GM23338 (cell line): ENCODE results near the gene MIDN. TPM values are rescaled to one million over a fixed set of nuclear protein-coding genes. Genes with fewer than 3 reads are reported as not detected.

Experiments
- ATAC-seq: fragments of 200-7000 bp; cut with Tn5 transposase; 3 replicates; pipeline ENCODE4 v1.9.1; 2020
- DNase-seq: peaks from one replicate; pipeline ENCODE4 v3.0.0-alpha.2; 2015; ENCODE audit warnings: low spot score
- H2AFZ ChIP-seq: fragments of 200-600 bp; sonication (generic); 2 replicates; pipeline ENCODE4 v1.8.0; 2016; ENCODE audit warnings: antibody characterized with exemption, mild to moderate bottlenecking, moderate library complexity
- H3F3A ChIP-seq: fragments of 200-600 bp; sonication (generic); replicated peaks from 2 replicates; pipeline ENCODE4 v1.8.0; 2017; ENCODE audit warnings: antibody characterized with exemption, mixed run types, low read depth
- H3K27ac ChIP-seq: fragments of 200-600 bp; sonication (generic); 2 replicates; pipeline ENCODE4 v1.6.1; 2016; ENCODE audit warnings: low read depth
- H3K27me3 ChIP-seq: fragments of 200-600 bp; sonication (generic); 2 replicates; pipeline ENCODE4 v1.8.0; 2016; ENCODE audit warnings: mild to moderate bottlenecking, mixed run types, moderate library complexity; ENCODE audit not compliant: insufficient read depth
- H3K36me3 ChIP-seq: fragments of 200-600 bp; sonication (generic); 2 replicates; pipeline ENCODE4 v1.8.0; 2016; ENCODE audit warnings: mild to moderate bottlenecking; ENCODE audit not compliant: insufficient read depth
- H3K4me1 ChIP-seq: fragments of 200-600 bp; sonication (generic); 2 replicates; pipeline ENCODE4 v1.8.0; 2016; ENCODE audit warnings: mild to moderate bottlenecking, moderate library complexity; ENCODE audit not compliant: insufficient read depth
- H3K4me2 ChIP-seq: fragments of 200-600 bp; sonication (generic); 2 replicates; pipeline ENCODE4 v1.7.1; 2017; ENCODE audit warnings: mixed run types
- H3K4me3 ChIP-seq: fragments of 200-600 bp; sonication (generic); 2 replicates; pipeline ENCODE4 v1.6.1; 2016; ENCODE audit warnings: mixed run types
- H3K79me2 ChIP-seq: fragments of 200-600 bp; sonication (generic); replicated peaks from 2 replicates; pipeline ENCODE4 v1.8.0; 2017; ENCODE audit warnings: mild to moderate bottlenecking; ENCODE audit not compliant: insufficient read depth
- H3K9me2 ChIP-seq: fragments of 200-600 bp; sonication (generic); 2 replicates; pipeline ENCODE4 v1.8.0; 2017; ENCODE audit not compliant: insufficient read depth
- H4K20me1 ChIP-seq: fragments of 200-600 bp; sonication (generic); replicated peaks from 2 replicates; pipeline ENCODE4 v1.8.0; 2017; ENCODE audit warnings: mild to moderate bottlenecking; ENCODE audit not compliant: insufficient read depth
- H3K27ac Mint-ChIP-seq: 2 replicates; pipeline ENCODE4 v1.8.0; 2020; ENCODE audit warnings: inconsistent platforms, mild to moderate bottlenecking, moderate library complexity, mixed read lengths
- H3K27me3 Mint-ChIP-seq: 3 replicates; pipeline ENCODE4 v1.8.0; 2022; ENCODE audit warnings: low read depth, mild to moderate bottlenecking, moderate library complexity, mixed read lengths, inconsistent platforms; ENCODE audit not compliant: insufficient read depth, poor library complexity
- H3K36me3 Mint-ChIP-seq: 3 replicates; pipeline ENCODE4 v1.8.0; 2021; ENCODE audit warnings: low read depth, mild to moderate bottlenecking, inconsistent platforms, moderate library complexity, mixed read lengths
- H3K4me1 Mint-ChIP-seq: 3 replicates; pipeline ENCODE4 v1.8.0; 2020; ENCODE audit warnings: mild to moderate bottlenecking, inconsistent platforms, mixed read lengths
- H3K4me3 Mint-ChIP-seq: 3 replicates; pipeline ENCODE4 v1.8.0; 2021; ENCODE audit warnings: moderate library complexity, mild to moderate bottlenecking, inconsistent platforms, mixed read lengths
- H3K9me3 Mint-ChIP-seq: 3 replicates; pipeline ENCODE4 v1.8.0; 2020; ENCODE audit warnings: moderate library complexity, mild to moderate bottlenecking, inconsistent platforms, mixed read lengths
- EZH2 ChIP-seq: fragments of 200-600 bp; sonication (generic); IDR thresholded peaks from one replicate; pipeline ENCODE4 v1.8.0; 2017; ENCODE audit warnings: antibody characterized with exemption, mild to moderate bottlenecking, low read depth; ENCODE audit not compliant: unreplicated experiment
- JUNB ChIP-seq: IDR thresholded peaks from one replicate; pipeline ENCODE4 v1.6.1; 2016; ENCODE audit warnings: antibody characterized with exemption; ENCODE audit not compliant: unreplicated experiment
- NANOG ChIP-seq: IDR thresholded peaks from 2 replicates; pipeline ENCODE4 v1.6.1; 2016; ENCODE audit warnings: antibody characterized with exemption, borderline replicate concordance
- STAT1 ChIP-seq: IDR thresholded peaks from one replicate; pipeline ENCODE4 v1.6.1; 2016; ENCODE audit warnings: antibody characterized with exemption; ENCODE audit not compliant: unreplicated experiment
- ZNF331 ChIP-seq: fragments of 250-450 bp; sonication (Bioruptor Pico); IDR thresholded peaks from 2 replicates; pipeline ENCODE4 v1.5.0; 2020; ENCODE audit warnings: low read depth, mild to moderate bottlenecking, moderate library complexity
- polyA plus RNA-seq: library from polyadenylated mRNA; unstranded; fragments of >200 nt; fragmentation: Nextera tagmentation; extraction: Ambion mirVana; gene quantifications from 2 replicates; pipeline ENCODE4 v1.2.1, GENCODE V29; 2016
- total RNA-seq: library from RNA; depleted of rRNA; stranded (reverse); fragments of >200 nt; shearing (Covaris generic); gene quantifications from 2 replicates; pipeline ENCODE4 v1.2.3, GENCODE V29; 2014
- TF ChIP-seq, protein P1 (sequence below): IDR thresholded peaks from 2 replicates; pipeline ENCODE4 v1.6.1; 2016; ENCODE audit warnings: antibody characterized with exemption
- TF ChIP-seq, protein P2 (sequence below), 2 experiments: fragments of 200-600 bp in 1 of 2; sonication (generic) in 1 of 2; conservative IDR thresholded peaks; 2 replicates each; pipeline versions ENCODE4 v1.5.1 to v1.6.1; 2016 to 2017; ENCODE audit warnings: antibody characterized with exemption in 2 of 2, low read depth in 2 of 2, mild to moderate bottlenecking in 2 of 2, moderate library complexity in 1 of 2
- TF ChIP-seq, protein P3 (sequence below): fragments of 250-450 bp; sonication (Bioruptor Pico); IDR thresholded peaks from 2 replicates; pipeline ENCODE4 v1.5.0; 2020; ENCODE audit warnings: mild to moderate bottlenecking, moderate library complexity

MIDN gene
- total and polyA plus RNA-seq, 2 experiments from 2014 or later, result 28.6 to 113 TPM

DNA sequence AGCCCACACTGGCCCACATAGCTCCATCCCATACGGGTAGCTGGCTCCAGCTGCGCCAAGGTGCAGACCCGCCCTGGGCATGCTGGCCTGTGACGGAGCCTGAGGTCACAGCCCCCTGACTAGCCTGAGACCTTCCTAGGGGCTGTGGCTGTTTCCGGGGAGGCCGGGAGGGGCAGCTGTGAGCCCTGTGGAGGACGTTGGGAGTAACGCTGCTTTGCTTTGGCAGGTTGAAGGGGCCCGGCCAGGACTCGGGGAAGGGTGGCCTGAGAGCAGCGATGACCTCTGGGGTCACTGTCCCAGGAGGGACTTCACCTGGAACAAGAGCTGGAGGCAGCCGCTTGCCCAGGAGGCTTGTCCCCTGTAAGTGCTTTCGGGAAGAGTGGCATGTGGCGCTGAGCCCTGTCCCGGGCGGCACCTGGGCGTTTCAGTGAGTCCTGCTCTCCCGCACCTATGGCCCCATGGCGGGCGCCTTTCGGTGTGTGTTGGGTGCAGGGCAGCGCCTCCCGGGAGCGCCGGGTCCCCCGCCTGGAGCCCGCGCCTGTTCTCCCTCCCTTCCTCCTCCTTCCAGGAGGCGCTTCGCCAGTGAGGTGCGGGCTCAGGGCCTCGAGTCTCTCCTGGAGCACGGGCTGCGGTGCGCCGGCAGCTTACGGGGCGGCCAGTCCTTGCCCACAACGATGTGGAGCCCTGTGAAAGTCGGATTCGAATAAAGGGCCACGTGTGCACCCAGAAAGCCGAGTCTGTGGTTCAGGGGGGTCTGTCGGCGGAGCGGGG, 25.9 kb downstream of the MIDN start (continued):
- no peak for TF ChIP-seq ZNF331
- TF ChIP-seq, protein P1, sequence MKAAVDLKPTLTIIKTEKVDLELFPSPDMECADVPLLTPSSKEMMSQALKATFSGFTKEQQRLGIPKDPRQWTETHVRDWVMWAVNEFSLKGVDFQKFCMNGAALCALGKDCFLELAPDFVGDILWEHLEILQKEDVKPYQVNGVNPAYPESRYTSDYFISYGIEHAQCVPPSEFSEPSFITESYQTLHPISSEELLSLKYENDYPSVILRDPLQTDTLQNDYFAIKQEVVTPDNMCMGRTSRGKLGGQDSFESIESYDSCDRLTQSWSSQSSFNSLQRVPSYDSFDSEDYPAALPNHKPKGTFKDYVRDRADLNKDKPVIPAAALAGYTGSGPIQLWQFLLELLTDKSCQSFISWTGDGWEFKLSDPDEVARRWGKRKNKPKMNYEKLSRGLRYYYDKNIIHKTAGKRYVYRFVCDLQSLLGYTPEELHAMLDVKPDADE, result no peak
- TF ChIP-seq, protein P2, sequence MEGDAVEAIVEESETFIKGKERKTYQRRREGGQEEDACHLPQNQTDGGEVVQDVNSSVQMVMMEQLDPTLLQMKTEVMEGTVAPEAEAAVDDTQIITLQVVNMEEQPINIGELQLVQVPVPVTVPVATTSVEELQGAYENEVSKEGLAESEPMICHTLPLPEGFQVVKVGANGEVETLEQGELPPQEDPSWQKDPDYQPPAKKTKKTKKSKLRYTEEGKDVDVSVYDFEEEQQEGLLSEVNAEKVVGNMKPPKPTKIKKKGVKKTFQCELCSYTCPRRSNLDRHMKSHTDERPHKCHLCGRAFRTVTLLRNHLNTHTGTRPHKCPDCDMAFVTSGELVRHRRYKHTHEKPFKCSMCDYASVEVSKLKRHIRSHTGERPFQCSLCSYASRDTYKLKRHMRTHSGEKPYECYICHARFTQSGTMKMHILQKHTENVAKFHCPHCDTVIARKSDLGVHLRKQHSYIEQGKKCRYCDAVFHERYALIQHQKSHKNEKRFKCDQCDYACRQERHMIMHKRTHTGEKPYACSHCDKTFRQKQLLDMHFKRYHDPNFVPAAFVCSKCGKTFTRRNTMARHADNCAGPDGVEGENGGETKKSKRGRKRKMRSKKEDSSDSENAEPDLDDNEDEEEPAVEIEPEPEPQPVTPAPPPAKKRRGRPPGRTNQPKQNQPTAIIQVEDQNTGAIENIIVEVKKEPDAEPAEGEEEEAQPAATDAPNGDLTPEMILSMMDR (conservative IDR thresholded peaks at IDR 0.05; ENCODE audit: low read depth in 2 of 2), result no peak

DNA sequence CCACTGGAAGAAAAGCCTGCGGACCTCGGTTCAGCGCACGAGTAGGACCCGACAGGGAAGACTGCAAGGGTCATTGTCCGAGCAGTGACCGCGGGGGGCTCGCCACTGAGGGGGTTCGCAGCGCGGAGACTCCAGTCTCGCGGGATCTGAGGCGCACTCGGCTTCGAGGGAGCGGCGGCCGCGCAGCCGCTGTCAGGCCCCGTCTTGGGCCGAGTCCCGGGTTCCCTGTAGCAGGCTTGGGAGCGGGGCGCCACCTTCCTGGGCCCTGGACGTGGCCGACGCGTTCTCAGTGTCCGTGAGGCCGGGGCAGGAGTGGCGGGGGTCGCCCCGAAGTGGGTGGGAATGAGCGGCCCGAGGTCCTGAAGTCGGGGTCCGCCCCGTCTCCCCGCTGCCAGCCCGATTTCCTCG, 26.5 kb downstream of the MIDN start:
- Histone ChIP-seq H3K27me3 (no peaks in the 10 kb centered on the region), H3K9me2 (no peaks in the 10 kb centered on the region), H3K27ac (peak overlapping the region; percentile 91), H4K20me1 (peaks cover 34% of the 10 kb centered on the region), H3K36me3 (peaks cover 31% of the 10 kb centered on the region), H3K4me3 (peak overlapping the region; percentile 88), H2AFZ (no peak overlapping the region), H3K79me2 (peaks cover 47% of the 10 kb centered on the region), H3K4me2 (peak overlapping the region; percentile 97), H3F3A (peaks cover 64% of the 10 kb centered on the region), H3K4me1 (peaks cover 31% of the 10 kb centered on the region)
- peaks cover 58% of the 10 kb centered on the region for H3K36me3 Mint-ChIP-seq
- H3K4me1 Mint-ChIP-seq, result peaks cover 48% of the 10 kb centered on the region
- H3K27ac Mint-ChIP-seq, result peak overlapping the region; percentile 97
- peaks cover 43% of the 10 kb centered on the region for H3K27me3 Mint-ChIP-seq
- peak; percentile 13 for ATAC-seq
- no peaks in the 10 kb centered on the region; the same call in 2 of the 3 replicates for H3K9me3 Mint-ChIP-seq
- H3K4me3 Mint-ChIP-seq, result peak overlapping the region; percentile 75
- peak; percentile 65 for DNase-seq
- TF ChIP-seq, protein P3, sequence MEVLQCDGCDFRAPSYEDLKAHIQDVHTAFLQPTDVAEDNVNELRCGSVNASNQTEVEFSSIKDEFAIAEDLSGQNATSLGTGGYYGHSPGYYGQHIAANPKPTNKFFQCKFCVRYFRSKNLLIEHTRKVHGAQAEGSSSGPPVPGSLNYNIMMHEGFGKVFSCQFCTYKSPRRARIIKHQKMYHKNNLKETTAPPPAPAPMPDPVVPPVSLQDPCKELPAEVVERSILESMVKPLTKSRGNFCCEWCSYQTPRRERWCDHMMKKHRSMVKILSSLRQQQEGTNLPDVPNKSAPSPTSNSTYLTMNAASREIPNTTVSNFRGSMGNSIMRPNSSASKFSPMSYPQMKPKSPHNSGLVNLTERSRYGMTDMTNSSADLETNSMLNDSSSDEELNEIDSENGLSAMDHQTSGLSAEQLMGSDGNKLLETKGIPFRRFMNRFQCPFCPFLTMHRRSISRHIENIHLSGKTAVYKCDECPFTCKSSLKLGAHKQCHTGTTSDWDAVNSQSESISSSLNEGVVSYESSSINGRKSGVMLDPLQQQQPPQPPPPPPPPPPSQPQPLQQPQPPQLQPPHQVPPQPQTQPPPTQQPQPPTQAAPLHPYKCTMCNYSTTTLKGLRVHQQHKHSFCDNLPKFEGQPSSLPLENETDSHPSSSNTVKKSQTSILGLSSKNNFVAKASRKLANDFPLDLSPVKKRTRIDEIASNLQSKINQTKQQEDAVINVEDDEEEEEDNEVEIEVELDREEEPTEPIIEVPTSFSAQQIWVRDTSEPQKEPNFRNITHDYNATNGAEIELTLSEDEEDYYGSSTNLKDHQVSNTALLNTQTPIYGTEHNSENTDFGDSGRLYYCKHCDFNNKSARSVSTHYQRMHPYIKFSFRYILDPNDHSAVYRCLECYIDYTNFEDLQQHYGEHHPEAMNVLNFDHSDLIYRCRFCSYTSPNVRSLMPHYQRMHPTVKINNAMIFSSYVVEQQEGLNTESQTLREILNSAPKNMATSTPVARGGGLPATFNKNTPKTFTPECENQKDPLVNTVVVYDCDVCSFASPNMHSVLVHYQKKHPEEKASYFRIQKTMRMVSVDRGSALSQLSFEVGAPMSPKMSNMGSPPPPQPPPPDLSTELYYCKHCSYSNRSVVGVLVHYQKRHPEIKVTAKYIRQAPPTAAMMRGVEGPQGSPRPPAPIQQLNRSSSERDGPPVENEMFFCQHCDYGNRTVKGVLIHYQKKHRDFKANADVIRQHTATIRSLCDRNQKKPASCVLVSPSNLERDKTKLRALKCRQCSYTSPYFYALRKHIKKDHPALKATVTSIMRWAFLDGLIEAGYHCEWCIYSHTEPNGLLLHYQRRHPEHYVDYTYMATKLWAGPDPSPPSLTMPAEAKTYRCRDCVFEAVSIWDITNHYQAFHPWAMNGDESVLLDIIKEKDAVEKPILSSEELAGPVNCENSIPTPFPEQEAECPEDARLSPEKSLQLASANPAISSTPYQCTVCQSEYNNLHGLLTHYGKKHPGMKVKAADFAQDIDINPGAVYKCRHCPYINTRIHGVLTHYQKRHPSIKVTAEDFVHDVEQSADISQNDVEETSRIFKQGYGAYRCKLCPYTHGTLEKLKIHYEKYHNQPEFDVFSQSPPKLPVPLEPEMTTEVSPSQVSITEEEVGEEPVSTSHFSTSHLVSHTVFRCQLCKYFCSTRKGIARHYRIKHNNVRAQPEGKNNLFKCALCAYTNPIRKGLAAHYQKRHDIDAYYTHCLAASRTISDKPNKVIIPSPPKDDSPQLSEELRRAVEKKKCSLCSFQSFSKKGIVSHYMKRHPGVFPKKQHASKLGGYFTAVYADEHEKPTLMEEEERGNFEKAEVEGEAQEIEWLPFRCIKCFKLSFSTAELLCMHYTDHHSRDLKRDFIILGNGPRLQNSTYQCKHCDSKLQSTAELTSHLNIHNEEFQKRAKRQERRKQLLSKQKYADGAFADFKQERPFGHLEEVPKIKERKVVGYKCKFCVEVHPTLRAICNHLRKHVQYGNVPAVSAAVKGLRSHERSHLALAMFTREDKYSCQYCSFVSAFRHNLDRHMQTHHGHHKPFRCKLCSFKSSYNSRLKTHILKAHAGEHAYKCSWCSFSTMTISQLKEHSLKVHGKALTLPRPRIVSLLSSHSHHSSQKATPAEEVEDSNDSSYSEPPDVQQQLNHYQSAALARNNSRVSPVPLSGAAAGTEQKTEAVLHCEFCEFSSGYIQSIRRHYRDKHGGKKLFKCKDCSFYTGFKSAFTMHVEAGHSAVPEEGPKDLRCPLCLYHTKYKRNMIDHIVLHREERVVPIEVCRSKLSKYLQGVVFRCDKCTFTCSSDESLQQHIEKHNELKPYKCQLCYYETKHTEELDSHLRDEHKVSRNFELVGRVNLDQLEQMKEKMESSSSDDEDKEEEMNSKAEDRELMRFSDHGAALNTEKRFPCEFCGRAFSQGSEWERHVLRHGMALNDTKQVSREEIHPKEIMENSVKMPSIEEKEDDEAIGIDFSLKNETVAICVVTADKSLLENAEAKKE (CRISPR knock-in tag), result no peak
- TF ChIP-seq JUNB, result no peak
- TF ChIP-seq EZH2, result no peak
- no peak for TF ChIP-seq STAT1
- TF ChIP-seq, protein P1, result no peak
- TF ChIP-seq ZNF331, result no peak
- TF ChIP-seq, protein P2 (conservative IDR thresholded peaks at IDR 0.05; ENCODE audit: low read depth in 2 of 2), result no peak
- no peak for TF ChIP-seq NANOG
